Kidney tubule cell (primary cell): Measurements from ENCODE around the gene CACNB2.
A peak's percentile ranks its signal among the peaks of the same experiment; 100 is the strongest.
"Not testable (repeated sequence)": the region's sequence is repeated elsewhere in the genome, so short reads cannot be mapped to it uniquely, and the experiment has no call there.

Source experiments
- DNase-seq: peaks from one replicate; pipeline ENCODE4 v3.0.0-alpha.2; 2018; ENCODE audit warnings: low spot score

The CACNB2 gene

GRCh38 chr10:18570386-18570785 is 430.2 kb downstream of the CACNB2 start:
- DNase-seq = not testable (repeated sequence)

- DNase-seq = no peak
Measured at GRCh38 chr10:18571076-18571475, 430.9 kb downstream of the CACNB2 start.

GRCh38 chr10:18571780-18572179 is 431.6 kb downstream of the CACNB2 start:
- DNase-seq = peak; percentile 16

- no peak for DNase-seq
Measured at GRCh38 chr10:18572959-18573561, 432.8 kb downstream of the CACNB2 start.

- no peak for DNase-seq
Measured at GRCh38 chr10:18576586-18576985, 436.4 kb downstream of the CACNB2 start.

- no peak for DNase-seq
Measured at GRCh38 chr10:18577823-18578685, 437.8 kb downstream of the CACNB2 start.

- DNase-seq = peak; percentile 46
Measured at GRCh38 chr10:18582803-18583202, 442.6 kb downstream of the CACNB2 start.

- no peak for DNase-seq
Measured at GRCh38 chr10:18583575-18584270, 443.5 kb downstream of the CACNB2 start.

GRCh38 chr10:18586637-18587036 is 446.4 kb downstream of the CACNB2 start:
- DNase-seq = not testable (repeated sequence)

- DNase-seq = not testable (repeated sequence)
Measured at GRCh38 chr10:18591141-18591540, 450.9 kb downstream of the CACNB2 start.
